K562 (cell line): ENCODE data around the gene PLCB3. TPM values are rescaled to one million over a fixed set of nuclear protein-coding genes. Genes with fewer than 3 reads are reported as not detected.
A peak's percentile ranks its signal among the peaks of the same experiment; 100 is the strongest.

Experiments
- ATF7 ChIP-seq: fragments of 450-650 bp; IDR thresholded peaks from 2 replicates; pipeline ENCODE4 v1.7.1; 2014; ENCODE audit warnings: mild to moderate bottlenecking, moderate library complexity
- BDP1 ChIP-seq: IDR thresholded peaks from 3 replicates; pipeline ENCODE4 v1.6.1; 2011; ENCODE audit not compliant: insufficient read length, insufficient read depth
- CBX1 ChIP-seq: sonication (generic); IDR thresholded peaks from 2 replicates; pipeline ENCODE4 v1.6.1; 2016; ENCODE audit warnings: antibody characterized with exemption, low read depth, mild to moderate bottlenecking
- COPS2 ChIP-seq: fragments of 450-650 bp; conservative IDR thresholded peaks from 2 replicates; pipeline ENCODE4 v1.6.1; 2016; ENCODE audit warnings: mild to moderate bottlenecking, moderate library complexity
- FOS ChIP-seq: IDR thresholded peaks from 3 replicates; pipeline ENCODE4 v1.6.1; 2011; ENCODE audit not compliant: insufficient read length; ENCODE audit errors: extremely low read depth
- FOXK2 ChIP-seq, 2 experiments: fragments of 450-650 bp; IDR thresholded peaks in 1 of 2; conservative IDR thresholded peaks in 1 of 2; 2 replicates each; pipeline ENCODE4 v1.6.1; 2016; ENCODE audit warnings: low read depth in 2 of 2, mild to moderate bottlenecking in 1 of 2
- HDAC3 ChIP-seq: fragments of 450-650 bp; IDR thresholded peaks from 2 replicates; pipeline ENCODE4 v1.6.1; 2018; ENCODE audit warnings: borderline replicate concordance, mild to moderate bottlenecking, moderate library complexity; ENCODE audit not compliant: partially characterized antibody
- KAT7 ChIP-seq: sonication (generic); formaldehyde crosslinking; IDR thresholded peaks from 2 replicates; pipeline ENCODE4 v1.8.0; 2022; ENCODE audit warnings: missing genetic modification reagents, mild to moderate bottlenecking, borderline replicate concordance
- MEIS2 ChIP-seq: fragments of 450-650 bp; IDR thresholded peaks from 2 replicates; pipeline ENCODE4 v1.6.1; 2014; ENCODE audit warnings: mild to moderate bottlenecking; ENCODE audit not compliant: partially characterized antibody
- MTA2 ChIP-seq: fragments of 450-650 bp; IDR thresholded peaks from 2 replicates; pipeline ENCODE4 v1.6.1; 2016; ENCODE audit warnings: low read depth
- MTF1 ChIP-seq: fragments of 250-450 bp; sonication (Bioruptor Pico); IDR thresholded peaks from 2 replicates; pipeline ENCODE4 v1.9.0; 2021; ENCODE audit warnings: moderate library complexity, mild to moderate bottlenecking, inconsistent platforms, borderline replicate concordance
- NUFIP1 ChIP-seq: fragments of 450-650 bp; IDR thresholded peaks from 2 replicates; pipeline ENCODE4 v1.6.1; 2018; ENCODE audit not compliant: partially characterized antibody
- POLR2H ChIP-seq: IDR thresholded peaks from 2 replicates; pipeline ENCODE4 v1.6.1; 2016; ENCODE audit warnings: missing genetic modification characterization, low read depth, mild to moderate bottlenecking, control low read depth, missing compliant biosample characterization, moderate library complexity
- POLR3G ChIP-seq: IDR thresholded peaks from 2 replicates; pipeline ENCODE4 v1.6.1; 2011; ENCODE audit not compliant: insufficient read length, insufficient replicate concordance; ENCODE audit errors: extremely low read depth
- RBM39 ChIP-seq: fragments of 200-400 bp; formaldehyde crosslinking; optimal IDR thresholded peaks from 2 replicates; pipeline ENCODE3; 2018; ENCODE audit warnings: low read depth, low read length
- SAFB2 ChIP-seq: fragments of 200-400 bp; formaldehyde crosslinking; IDR thresholded peaks from 2 replicates; pipeline ENCODE4 v1.6.1; 2018; ENCODE audit warnings: borderline replicate concordance, low read length, low read depth, moderate library complexity; ENCODE audit not compliant: severe bottlenecking
- SP2 ChIP-seq: IDR thresholded peaks from 2 replicates; pipeline ENCODE4 v1.6.1; 2011; ENCODE audit warnings: mild to moderate bottlenecking, low read depth, low read length, moderate library complexity; ENCODE audit not compliant: poor library complexity, severe bottlenecking; ENCODE audit errors: extremely low read depth
- ZNF253 ChIP-seq: fragments of 250-450 bp; sonication (Bioruptor Pico); conservative IDR thresholded peaks from 2 replicates; pipeline ENCODE4 v1.6.1; 2021; ENCODE audit warnings: mild to moderate bottlenecking
- polyA plus RNA-seq, 8 experiments: library from polyadenylated mRNA; depleted of rRNA in 4 of 8; stranded (reverse) in 5 of 8; unstranded in 3 of 8; fragments of >200 nt; fragmentation: Nextera tagmentation in 2 of 8; fragmentation: Illumina TruSeq in 1 of 8; extraction: Ambion mirVana in 2 of 8; extraction: Trizol in 1 of 8; gene quantifications; 2 replicates each; pipeline versions ENCODE4 v1.2.1 to v1.2.3, GENCODE V29; 2011 to 2014; ENCODE audit warnings: inconsistent platforms in 1 of 8, missing spikeins in 1 of 8
- total RNA-seq, 7 experiments: library from RNA; depleted of rRNA in 6 of 7; stranded (reverse); fragments of >200 nt in 6 of 7; fragmentation: Illumina TruSeq in 2 of 7; extraction: Trizol in 2 of 7; gene quantifications; 2 replicates each; pipeline versions ENCODE4 v1.2.1 to v1.2.3, GENCODE V29; 2011 to 2021; ENCODE audit warnings: low replicate concordance in 1 of 7
- TF ChIP-seq, protein P1 (sequence below): fragments of 450-650 bp; formaldehyde crosslinking; IDR thresholded peaks from 2 replicates; pipeline ENCODE4 v1.4.0; 2020; ENCODE audit warnings: mild to moderate bottlenecking, mixed read lengths
- TF ChIP-seq, protein P2 (sequence below): sonication (generic); formaldehyde crosslinking; IDR thresholded peaks from 2 replicates; pipeline ENCODE4 v1.9.0; 2022; ENCODE audit warnings: mild to moderate bottlenecking, missing genetic modification reagents
- TF ChIP-seq, protein P3 (sequence below), 2 experiments: IDR thresholded peaks in 1 of 2; conservative IDR thresholded peaks in 1 of 2; 2 replicates each; pipeline ENCODE4 v1.6.1; 2016; ENCODE audit warnings: low read depth in 2 of 2, mild to moderate bottlenecking in 1 of 2, missing compliant biosample characterization in 1 of 2, missing genetic modification characterization in 1 of 2, moderate library complexity in 1 of 2

Gene PLCB3
- total and polyA plus RNA-seq, 9 of the 15 experiments (the other 6 are each of a cell fraction or from before 2014, with no cell fraction given), result 0.31 to 44.8 (median 14.6) TPM

DNA sequence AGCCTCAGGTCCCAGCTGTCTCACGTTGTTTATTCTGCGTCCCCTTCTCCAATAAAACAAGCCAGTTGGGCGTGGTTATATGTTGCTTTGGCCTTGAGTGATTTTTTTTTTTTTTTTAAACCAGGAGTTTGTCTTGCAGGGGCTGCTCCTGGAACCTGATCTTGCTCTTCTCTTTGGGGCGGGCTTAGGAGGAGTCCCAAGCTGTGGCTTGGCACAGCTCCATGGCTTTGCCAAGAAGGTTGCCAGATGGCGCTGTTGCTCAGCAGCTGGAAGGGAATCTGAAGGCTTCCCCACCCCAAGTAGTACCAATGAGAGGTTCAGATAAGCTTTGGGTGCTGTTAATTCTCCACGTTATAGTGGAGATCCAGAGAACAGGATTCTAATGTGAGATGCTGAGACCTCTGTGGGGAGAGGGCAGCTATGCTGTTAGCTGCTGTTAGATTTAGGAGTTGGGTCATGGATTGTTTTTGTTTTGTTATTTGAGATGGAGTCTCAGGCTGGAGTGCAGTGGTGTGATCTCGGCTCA is 46.8 kb upstream of the PLCB3 start (continued):
- TF ChIP-seq, protein P1, sequence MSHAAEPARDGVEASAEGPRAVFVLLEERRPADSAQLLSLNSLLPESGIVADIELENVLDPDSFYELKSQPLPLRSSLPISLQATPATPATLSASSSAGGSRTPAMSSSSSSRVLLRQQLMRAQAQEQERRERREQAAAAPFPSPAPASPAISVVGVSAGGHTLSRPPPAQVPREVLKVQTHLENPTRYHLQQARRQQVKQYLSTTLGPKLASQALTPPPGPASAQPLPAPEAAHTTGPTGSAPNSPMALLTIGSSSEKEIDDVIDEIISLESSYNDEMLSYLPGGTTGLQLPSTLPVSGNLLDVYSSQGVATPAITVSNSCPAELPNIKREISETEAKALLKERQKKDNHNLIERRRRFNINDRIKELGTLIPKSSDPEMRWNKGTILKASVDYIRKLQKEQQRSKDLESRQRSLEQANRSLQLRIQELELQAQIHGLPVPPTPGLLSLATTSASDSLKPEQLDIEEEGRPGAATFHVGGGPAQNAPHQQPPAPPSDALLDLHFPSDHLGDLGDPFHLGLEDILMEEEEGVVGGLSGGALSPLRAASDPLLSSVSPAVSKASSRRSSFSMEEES, result no peak
- TF ChIP-seq ATF7 (peak; percentile 49; the same call in 1 of the 2 replicates), RBM39 (no peak), ZNF253 (no peak), SP2 (no peak), COPS2 (no peak), NUFIP1 (no peak), CBX1 (no peak), MEIS2 (no peak), POLR2H (tag) (no peak), MTA2 (no peak), SAFB2 (no peak), HDAC3 (no peak), FOS (no peak), BDP1 (no peak), POLR3G (no peak), MTF1 (CRISPR knock-in tag) (no peak), FOXK2 (conservative IDR thresholded peaks at IDR 0.05 in 1 of 2, IDR thresholded peaks at IDR 0.05 in 1 of 2; ENCODE audit: low read depth in 2 of 2) (0 out of 4 replicates have a peak, but pooled peaks of 1 of the 2 experiments have one; percentile 10), KAT7 (no peak)
- TF ChIP-seq, protein P2, sequence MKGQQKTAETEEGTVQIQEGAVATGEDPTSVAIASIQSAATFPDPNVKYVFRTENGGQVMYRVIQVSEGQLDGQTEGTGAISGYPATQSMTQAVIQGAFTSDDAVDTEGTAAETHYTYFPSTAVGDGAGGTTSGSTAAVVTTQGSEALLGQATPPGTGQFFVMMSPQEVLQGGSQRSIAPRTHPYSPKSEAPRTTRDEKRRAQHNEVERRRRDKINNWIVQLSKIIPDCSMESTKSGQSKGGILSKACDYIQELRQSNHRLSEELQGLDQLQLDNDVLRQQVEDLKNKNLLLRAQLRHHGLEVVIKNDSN, result no peak
- TF ChIP-seq, protein P3, sequence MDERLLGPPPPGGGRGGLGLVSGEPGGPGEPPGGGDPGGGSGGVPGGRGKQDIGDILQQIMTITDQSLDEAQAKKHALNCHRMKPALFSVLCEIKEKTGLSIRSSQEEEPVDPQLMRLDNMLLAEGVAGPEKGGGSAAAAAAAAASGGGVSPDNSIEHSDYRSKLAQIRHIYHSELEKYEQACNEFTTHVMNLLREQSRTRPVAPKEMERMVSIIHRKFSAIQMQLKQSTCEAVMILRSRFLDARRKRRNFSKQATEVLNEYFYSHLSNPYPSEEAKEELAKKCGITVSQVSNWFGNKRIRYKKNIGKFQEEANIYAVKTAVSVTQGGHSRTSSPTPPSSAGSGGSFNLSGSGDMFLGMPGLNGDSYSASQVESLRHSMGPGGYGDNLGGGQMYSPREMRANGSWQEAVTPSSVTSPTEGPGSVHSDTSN (CRISPR knock-in tag; IDR thresholded peaks at IDR 0.05; ENCODE audit: low read depth), result no peak
- TF ChIP-seq, protein P3 (tag; conservative IDR thresholded peaks at IDR 0.05; ENCODE audit: low read depth), result no peak
